HG03575 (cell line): ENCODE results near the gene GNAI2.
"Not testable (repeated sequence)": the region's sequence is repeated elsewhere in the genome, so short reads cannot be mapped to it uniquely, and the experiment has no call there.

Experiments
- ATAC-seq: cut with Tn5 transposase; IDR thresholded peaks from one replicate; pipeline ENCODE4 v1.9.1; 2021; ENCODE audit not compliant: unreplicated experiment, insufficient number of reproducible peaks, low FRiP score; ENCODE audit errors: extremely low read depth

GNAI2 gene

GRCh38 chr3:50203809-50204803 lies 31.9 kb upstream of the GNAI2 start:
- no peak for ATAC-seq

GRCh38 chr3:50204804-50205412 lies 31.1 kb upstream of the GNAI2 start, which contains the start of gene SLC38A3:
TSS of gene SLC38A3 (plus strand) at chr3:50205271. CDS start at chr3:50214200, 8,929 bp downstream.
- no peak for ATAC-seq

GRCh38 chr3:50205413-50206276 lies 30.4 kb upstream of the GNAI2 start:
- no peak for ATAC-seq

- no peak for ATAC-seq
Measured at GRCh38 chr3:50207359-50208042, 28.5 kb upstream of the GNAI2 start.

GRCh38 chr3:50208677-50209344 lies 27.2 kb upstream of the GNAI2 start:
- ATAC-seq = no peak

- ATAC-seq = no peak
Measured at GRCh38 chr3:50210176-50210509, 25.9 kb upstream of the GNAI2 start.

GRCh38 chr3:50210510-50211367 lies 25.3 kb upstream of the GNAI2 start:
- no peak for ATAC-seq

- ATAC-seq = not testable (repeated sequence)
Measured at GRCh38 chr3:50211368-50211717, 24.7 kb upstream of the GNAI2 start.

- no peak for ATAC-seq
Measured at GRCh38 chr3:50211930-50212329, 24.1 kb upstream of the GNAI2 start.

GRCh38 chr3:50212502-50212901 lies 23.5 kb upstream of the GNAI2 start:
- ATAC-seq = no peak

- no peak for ATAC-seq
Measured at GRCh38 chr3:50212971-50213370, 23.0 kb upstream of the GNAI2 start.

GRCh38 chr3:50213373-50213772 lies 22.6 kb upstream of the GNAI2 start:
- no peak for ATAC-seq

GRCh38 chr3:50214824-50215223 lies 21.2 kb upstream of the GNAI2 start:
- ATAC-seq = no peak

GRCh38 chr3:50215529-50215928 lies 20.5 kb upstream of the GNAI2 start:
- no peak for ATAC-seq

- ATAC-seq = no peak
Measured at GRCh38 chr3:50217681-50218080, 18.3 kb upstream of the GNAI2 start.

GRCh38 chr3:50218448-50218847 lies 17.6 kb upstream of the GNAI2 start:
- no peak for ATAC-seq

- no peak for ATAC-seq
Measured at GRCh38 chr3:50219285-50219684, 16.7 kb upstream of the GNAI2 start.

- no peak for ATAC-seq
Measured at GRCh38 chr3:50220109-50220508, 15.9 kb upstream of the GNAI2 start.
